ENCODE data around the gene ITPR2.
"Not testable (repeated sequence)": the region's sequence is repeated elsewhere in the genome, so short reads cannot be mapped to it uniquely, and the experiment has no call there.

ITPR2 gene

GRCh38 chr12:26786491-26786864 lies 46.5 kb downstream of the ITPR2 start:
- TF ChIP-seq GABPA (IDR thresholded peaks at IDR 0.05; ENCODE audit: low read depth) (no peak), REST (IDR thresholded peaks at IDR 0.05; ENCODE audit: insufficient replicate concordance, low read depth) (no peak), SPI1 (IDR thresholded peaks at IDR 0.05; ENCODE audit: borderline replicate concordance, low read depth) (no peak), POLR2AphosphoS5 (IDR thresholded peaks at IDR 0.05; ENCODE audit: low read depth) (no peak), CTCF (IDR thresholded peaks at IDR 0.05; ENCODE audit: insufficient read depth, low read length) (no peak)
- DNase-seq (ENCODE audit: low read depth in 1 of 2, low spot score in 1 of 2), result no peak

GRCh38 chr12:26783816-26784379 lies 49.1 kb downstream of the ITPR2 start:
- H3K4me3 ChIP-seq (replicated peaks; ENCODE audit: insufficient read depth, low read length); H3K27ac ChIP-seq (replicated peaks); H3K27me3 ChIP-seq (ENCODE audit: insufficient read depth, poor library complexity, severe bottlenecking); DNase-seq (ENCODE audit: low read depth in 1 of 2, low spot score in 1 of 2): not testable (repeated sequence)

More at GRCh38 chr12:26786491-26786864, 46.5 kb downstream of the ITPR2 start:
- Histone ChIP-seq H3K27me3 (ENCODE audit: insufficient read depth, poor library complexity, severe bottlenecking) (no peaks in the 10 kb centered on the region), H3K4me3 (replicated peaks; ENCODE audit: insufficient read depth, low read length) (no peak overlapping the region), H3K27ac (replicated peaks) (no peak overlapping the region)

- no peaks in the 10 kb centered on the region for H3K27me3 ChIP-seq (ENCODE audit: insufficient read depth, poor library complexity, severe bottlenecking)
- H3K4me3 ChIP-seq (replicated peaks; ENCODE audit: insufficient read depth, low read length), result no peak overlapping the region
- no peak overlapping the region for H3K27ac ChIP-seq (replicated peaks)
- TF ChIP-seq GABPA (IDR thresholded peaks at IDR 0.05; ENCODE audit: low read depth) (no peak), SPI1 (IDR thresholded peaks at IDR 0.05; ENCODE audit: borderline replicate concordance, low read depth) (no peak), REST (IDR thresholded peaks at IDR 0.05; ENCODE audit: insufficient replicate concordance, low read depth) (no peak), POLR2AphosphoS5 (IDR thresholded peaks at IDR 0.05; ENCODE audit: low read depth) (no peak), CTCF (IDR thresholded peaks at IDR 0.05; ENCODE audit: insufficient read depth, low read length) (no peak)
- DNase-seq (ENCODE audit: low read depth in 1 of 2, low spot score in 1 of 2), result no peak
Observed at GRCh38 chr12:26783131-26783526, 49.9 kb downstream of the ITPR2 start.

GRCh38 chr12:26782372-26783130 lies 50.4 kb downstream of the ITPR2 start:
- no peak for DNase-seq (ENCODE audit: low read depth in 1 of 2, low spot score in 1 of 2)

More at GRCh38 chr12:26782372-26783130, 50.4 kb downstream of the ITPR2 start:
- H3K27ac ChIP-seq (replicated peaks), result no peak overlapping the region
- TF ChIP-seq CTCF (IDR thresholded peaks at IDR 0.05; ENCODE audit: insufficient read depth, low read length), result no peak
- TF ChIP-seq GABPA (IDR thresholded peaks at IDR 0.05; ENCODE audit: low read depth), result no peak
- TF ChIP-seq REST (IDR thresholded peaks at IDR 0.05; ENCODE audit: insufficient replicate concordance, low read depth), result no peak
- TF ChIP-seq SPI1 (IDR thresholded peaks at IDR 0.05; ENCODE audit: borderline replicate concordance, low read depth), result no peak
- TF ChIP-seq POLR2AphosphoS5 (IDR thresholded peaks at IDR 0.05; ENCODE audit: low read depth), result no peak
- no peaks in the 10 kb centered on the region for H3K27me3 ChIP-seq (ENCODE audit: insufficient read depth, poor library complexity, severe bottlenecking)
- H3K4me3 ChIP-seq (replicated peaks; ENCODE audit: insufficient read depth, low read length), result no peak overlapping the region

All from HL-60 (cell line).